Measurements from ENCODE around the gene EFL1. TPM values are rescaled to one million over a fixed set of nuclear protein-coding genes. Genes with fewer than 3 reads are reported as not detected.
"Not testable (repeated sequence)": the region's sequence is repeated elsewhere in the genome, so short reads cannot be mapped to it uniquely, and the experiment has no call there.

The EFL1 gene
- total and polyA plus RNA-seq, 2 of the 8 experiments (the other 6 are each of a cell fraction or from before 2014, with no cell fraction given) = 10.8 to 31.5 TPM

GRCh38 chr15:82195818-82196217, 66.7 kb downstream of the EFL1 start:
- H4K91ac ChIP-seq (replicated peaks; ENCODE audit: insufficient read length, low read length); H2BK20ac ChIP-seq (ENCODE audit: low read length); H3K18ac ChIP-seq (ENCODE audit: extremely low read depth, low read length); H3K23me2 ChIP-seq (ENCODE audit: low read depth, low read length); H4K8ac ChIP-seq (ENCODE audit: extremely low read depth, insufficient read depth, low read length); H2BK15ac ChIP-seq (ENCODE audit: low read length); H3K4ac ChIP-seq (replicated peaks; ENCODE audit: insufficient read length, low read depth, low read length); FAIRE-seq; H3K23ac ChIP-seq (ENCODE audit: insufficient read length); H3K4me2 ChIP-seq (ENCODE audit: insufficient read depth in 1 of 2, low read depth in 2 of 2, low read length in 2 of 2); H2BK12ac ChIP-seq (ENCODE audit: low read depth, low read length); H2BK5ac ChIP-seq (ENCODE audit: low read depth, low read length); H3K27ac ChIP-seq (ENCODE audit: low read depth, low read length); H3K4me1 ChIP-seq (replicated peaks in 1 of 4; ENCODE audit: control insufficient read depth in 3 of 4, insufficient read depth in 4 of 4, low read length in 3 of 4); H4K20me1 ChIP-seq (replicated peaks in 1 of 2; ENCODE audit: control insufficient read depth in 1 of 2, insufficient read depth in 2 of 2, low read length in 2 of 2); H3K56ac ChIP-seq (replicated peaks; ENCODE audit: insufficient read length, low read depth, low read length); DNase-seq (ENCODE audit: low read depth in 1 of 2, low spot score in 2 of 2); H3K27me3 ChIP-seq (replicated peaks in 1 of 4; ENCODE audit: control insufficient read depth in 3 of 4, extremely low read depth in 1 of 4, insufficient read depth in 3 of 4, low read length in 3 of 4); H3K9ac ChIP-seq (replicated peaks in 1 of 4; ENCODE audit: extremely low read depth in 1 of 4, low read depth in 3 of 4, low read length in 3 of 4); H3K36me3 ChIP-seq (ENCODE audit: control insufficient read depth in 2 of 4, insufficient read depth in 4 of 4, low read length in 3 of 4); H4K5ac ChIP-seq (ENCODE audit: insufficient read length, low read depth, low read length); H2AFZ ChIP-seq (ENCODE audit: low read length); H2BK120ac ChIP-seq (replicated peaks; ENCODE audit: low read depth, low read length); H3K9me3 ChIP-seq (ENCODE audit: insufficient read depth in 2 of 2, low read depth in 1 of 2, low read length in 1 of 2); H3K4me3 ChIP-seq (ENCODE audit: extremely low read depth in 1 of 4, insufficient read depth in 2 of 4, low read depth in 3 of 4, low read length in 4 of 4); H3K79me2 ChIP-seq (ENCODE audit: control insufficient read depth in 1 of 2, insufficient read depth in 2 of 2, low read length in 2 of 2); POLR2A ChIA-PET (ENCODE audit: partially characterized antibody); H2AK5ac ChIP-seq (ENCODE audit: low read depth, low read length); H3K79me1 ChIP-seq (ENCODE audit: low read depth, low read length); H3K14ac ChIP-seq (ENCODE audit: insufficient read length): not testable (repeated sequence)
- whole genome bisulfite sequencing, 2 experiments (ENCODE audit: extremely low coverage in 1 of 2, insufficient coverage in 1 of 2, insufficient read length in 1 of 2, insufficient replicate concordance in 2 of 2, low coverage in 1 of 2, low lambda C conversion rate in 2 of 2, missing lambda C conversion rate in 1 of 2) = 88% methylated on average over 7 of the region's 7 CpGs; no CpG with 5 or more reads in 1 of the 2 experiments
- CTCF ChIA-PET (ENCODE audit: partially characterized antibody) = interaction anchor here (1.0 to 1.9 kb wide), 8 partner anchors 8 to 117 kb away, joined by 3 to 7 read pairs (median 4); no protein-coding TSS in a partner anchor

GRCh38 chr15:82194488-82194887, 68.0 kb downstream of the EFL1 start:
- H4K5ac ChIP-seq (ENCODE audit: insufficient read length, low read depth, low read length); H3K14ac ChIP-seq (ENCODE audit: insufficient read length); H3K23me2 ChIP-seq (ENCODE audit: low read depth, low read length); H3K9me3 ChIP-seq (ENCODE audit: insufficient read depth in 2 of 2, low read depth in 1 of 2, low read length in 1 of 2); H2BK15ac ChIP-seq (ENCODE audit: low read length); H3K9ac ChIP-seq (replicated peaks in 1 of 4; ENCODE audit: extremely low read depth in 1 of 4, low read depth in 3 of 4, low read length in 3 of 4); H3K4ac ChIP-seq (replicated peaks; ENCODE audit: insufficient read length, low read depth, low read length); DNase-seq (ENCODE audit: low read depth in 1 of 2, low spot score in 2 of 2); H4K91ac ChIP-seq (replicated peaks; ENCODE audit: insufficient read length, low read length); H2BK12ac ChIP-seq (ENCODE audit: low read depth, low read length); H4K20me1 ChIP-seq (replicated peaks in 1 of 2; ENCODE audit: control insufficient read depth in 1 of 2, insufficient read depth in 2 of 2, low read length in 2 of 2); H3K79me1 ChIP-seq (ENCODE audit: low read depth, low read length); H3K4me1 ChIP-seq (replicated peaks in 1 of 4; ENCODE audit: control insufficient read depth in 3 of 4, insufficient read depth in 4 of 4, low read length in 3 of 4); H2BK120ac ChIP-seq (replicated peaks; ENCODE audit: low read depth, low read length); H3K79me2 ChIP-seq (ENCODE audit: control insufficient read depth in 1 of 2, insufficient read depth in 2 of 2, low read length in 2 of 2); H3K18ac ChIP-seq (ENCODE audit: extremely low read depth, low read length); H3K36me3 ChIP-seq (ENCODE audit: control insufficient read depth in 2 of 4, insufficient read depth in 4 of 4, low read length in 3 of 4); H3K4me3 ChIP-seq (ENCODE audit: extremely low read depth in 1 of 4, insufficient read depth in 2 of 4, low read depth in 3 of 4, low read length in 4 of 4); H2AFZ ChIP-seq (ENCODE audit: low read length); H4K8ac ChIP-seq (ENCODE audit: extremely low read depth, insufficient read depth, low read length); H2BK5ac ChIP-seq (ENCODE audit: low read depth, low read length); H3K56ac ChIP-seq (replicated peaks; ENCODE audit: insufficient read length, low read depth, low read length); H3K4me2 ChIP-seq (ENCODE audit: insufficient read depth in 1 of 2, low read depth in 2 of 2, low read length in 2 of 2); H3K27ac ChIP-seq (ENCODE audit: low read depth, low read length); H3K27me3 ChIP-seq (replicated peaks in 1 of 4; ENCODE audit: control insufficient read depth in 3 of 4, extremely low read depth in 1 of 4, insufficient read depth in 3 of 4, low read length in 3 of 4); H2AK5ac ChIP-seq (ENCODE audit: low read depth, low read length); FAIRE-seq; H3K23ac ChIP-seq (ENCODE audit: insufficient read length); H2BK20ac ChIP-seq (ENCODE audit: low read length): not testable (repeated sequence)
- ChIA-PET CTCF (ENCODE audit: partially characterized antibody) (interaction anchor here (1.4 to 1.8 kb wide), 2 partner anchors 22 to 116 kb away, joined by 4 to 5 read pairs; no protein-coding TSS in a partner anchor), POLR2A (ENCODE audit: partially characterized antibody) (interaction anchor here (0.6 kb wide), 1 partner anchor 60 kb away, joined by 3 read pairs; no protein-coding TSS in a partner anchor)
- 93% methylated on average over 6 of the region's 6 CpGs; no CpG with 5 or more reads in 1 of the 2 experiments for WGBS, 2 experiments (ENCODE audit: extremely low coverage in 1 of 2, insufficient coverage in 1 of 2, insufficient read length in 1 of 2, insufficient replicate concordance in 2 of 2, low coverage in 1 of 2, low lambda C conversion rate in 2 of 2, missing lambda C conversion rate in 1 of 2)
